NCI-H345 treated with DMSO at 0.1 percent for 48 hours (cell line): ENCODE measurements around the gene NMT1.
"Not testable (repeated sequence)": the region's sequence is repeated elsewhere in the genome, so short reads cannot be mapped to it uniquely, and the experiment has no call there.

ENCODE experiments used
- DNase-seq: peaks from one replicate; lab custom pipeline; 2025; ENCODE audit not compliant: unreplicated experiment; lab: John Stamatoyannopoulos, UW

Gene NMT1

GRCh38 chr17:45036691-45037090 lies 24.4 kb upstream of the NMT1 start:
- no peak for DNase-seq

GRCh38 chr17:45038728-45039634 lies 22.1 kb upstream of the NMT1 start:
- no peak for DNase-seq

GRCh38 chr17:45040459-45040858 lies 20.7 kb upstream of the NMT1 start:
- no peak for DNase-seq

- no peak for DNase-seq
These were observed 18.6 kb upstream of the NMT1 start for GRCh38 chr17:45042346-45043120.

GRCh38 chr17:45043813-45044540 lies 17.1 kb upstream of the NMT1 start:
- DNase-seq = no peak

- no peak for DNase-seq
These were observed 14.5 kb upstream of the NMT1 start for GRCh38 chr17:45046537-45047125.

GRCh38 chr17:45048795-45049563 lies 12.1 kb upstream of the NMT1 start:
- no peak for DNase-seq

GRCh38 chr17:45050481-45051059 lies 10.5 kb upstream of the NMT1 start:
- DNase-seq = no peak

GRCh38 chr17:45051060-45051719 lies 9.9 kb upstream of the NMT1 start, which contains the start of gene DCAKD:
TSS of gene DCAKD (minus strand) at chr17:45051632. CDS start at chr17:45034885, 16,747 bp downstream.
- peak; percentile 92 for DNase-seq

GRCh38 chr17:45051720-45052051 lies 9.4 kb upstream of the NMT1 start:
- DNase-seq = not testable (repeated sequence)

GRCh38 chr17:45052052-45052772 lies 8.9 kb upstream of the NMT1 start:
- DNase-seq = peak; percentile 40

- no peak for DNase-seq
These were observed 728 bp upstream of the NMT1 start for GRCh38 chr17:45060382-45060796.

- DNase-seq = no peak
These were observed 589 bp downstream of the NMT1 start for GRCh38 chr17:45061606-45062205.

GRCh38 chr17:45063198-45063597 lies 2.1 kb downstream of the NMT1 start:
- no peak for DNase-seq

GRCh38 chr17:45067637-45068036 lies 6.5 kb downstream of the NMT1 start:
- no peak for DNase-seq

- DNase-seq = no peak
These were observed 8.9 kb downstream of the NMT1 start for GRCh38 chr17:45070001-45070400.

GRCh38 chr17:45070809-45071208 lies 9.7 kb downstream of the NMT1 start:
- DNase-seq = no peak

GRCh38 chr17:45073414-45074070 lies 12.4 kb downstream of the NMT1 start:
- no peak for DNase-seq
